HCT116 (cell line): Measurements from ENCODE around the gene TADA3. TPM values are rescaled to one million over a fixed set of nuclear protein-coding genes. Genes with fewer than 3 reads are reported as not detected.
A peak's percentile ranks its signal among the peaks of the same experiment; 100 is the strongest.

ENCODE experiments used
- ATAC-seq: fragments of 200-7000 bp; cut with Tn5 transposase; 2 replicates; pipeline ENCODE4 v1.9.1; 2020; ENCODE audit warnings: mild to moderate bottlenecking, moderate library complexity
- BruUV-seq: library from RNA; stranded (reverse); fragments of 400-500 nt; replicated peaks from 2 replicates; lab custom pipeline; 2021; lab: Mats Ljungman, UMichigan
- CTCF ChIA-PET: fragments of 300-600 bp; sonication (Branson Sonifier 250); formaldehyde crosslinking; loops from one replicate; lab custom pipeline; 2021; ENCODE audit warnings: antibody characterized with exemption; lab: Charles Lee
- POLR2A ChIA-PET: fragments of 300-600, 350-600 bp; sonication (Branson Sonifier 250); formaldehyde crosslinking; loops from one replicate; lab custom pipeline; 2021; ENCODE audit warnings: antibody characterized with exemption; lab: Charles Lee
- RAD21 ChIA-PET, 2 experiments: fragments of 300-600 bp; sonication (Branson Sonifier 250); formaldehyde crosslinking; loops; one replicate each; lab custom pipeline; 2023; ENCODE audit warnings: low total read pairs in 2 of 2; ENCODE audit not compliant: uncharacterized antibody in 2 of 2, unreplicated experiment in 2 of 2, low non-redundant PET in 1 of 2; lab: Charles Lee
- DNase-seq: peaks from one replicate; pipeline ENCODE4 v3.0.0-alpha.2; 2010; ENCODE audit warnings: low read depth, low spot score
- H2AFZ ChIP-seq: fragments of 200-600 bp; shearing (Covaris generic), sonication (generic); 2 replicates; pipeline ENCODE4 v1.6.1; 2017; ENCODE audit warnings: low read depth, mixed run types, mixed read lengths, antibody characterized with exemption, low read length; ENCODE audit not compliant: poor library complexity, severe bottlenecking
- H3K27ac ChIP-seq: 2 replicates; pipeline ENCODE4 v1.5.1; 2012; ENCODE audit warnings: low read depth, low read length
- H3K27me3 ChIP-seq: fragments of 200-600 bp; sonication (generic); 2 replicates; pipeline ENCODE4 v1.6.1; 2016; ENCODE audit warnings: mixed run types, low read length, mixed read lengths; ENCODE audit not compliant: insufficient read depth
- H3K36me3 ChIP-seq, 2 experiments: fragments of 200-500 bp in 1 of 2; fragments of 200-600 bp in 1 of 2; sonication (Bioruptor generic) in 1 of 2; sonication (generic) in 1 of 2; 2 replicates each; pipeline versions ENCODE4 v1.5.1 to v1.6.1; 2014 to 2016; ENCODE audit warnings: low read length in 2 of 2, inconsistent platforms in 1 of 2, mixed read lengths in 1 of 2, mixed run types in 1 of 2; ENCODE audit not compliant: insufficient read depth in 2 of 2, control insufficient read depth in 1 of 2
- H3K4me1 ChIP-seq, 2 experiments: fragments of 200-600 bp in 1 of 2; sonication (generic) in 1 of 2; 2 replicates each; pipeline versions ENCODE4 v1.5.1 to v1.6.1; 2012 to 2017; ENCODE audit warnings: low read length in 2 of 2, inconsistent platforms in 1 of 2, mild to moderate bottlenecking in 1 of 2, mixed read lengths in 1 of 2, mixed run types in 1 of 2, moderate library complexity in 1 of 2; ENCODE audit not compliant: insufficient read depth in 2 of 2, control insufficient read depth in 1 of 2
- H3K4me2 ChIP-seq: fragments of 200-600 bp; sonication (generic); 2 replicates; pipeline ENCODE4 v1.6.1; 2017; ENCODE audit warnings: mixed run types, low read length, mixed read lengths
- H3K4me3 ChIP-seq, 2 experiments: fragments of 200-600 bp in 1 of 2; sonication (generic) in 1 of 2; replicated peaks in 1 of 2; 2 replicates each; pipeline ENCODE4 v1.5.1; 2011 to 2016; ENCODE audit warnings: low read length in 2 of 2, control low read depth in 1 of 2, low read depth in 1 of 2, mild to moderate bottlenecking in 1 of 2, mixed read lengths in 1 of 2, mixed run types in 1 of 2
- H3K79me2 ChIP-seq: fragments of 200-600 bp; sonication (generic); 2 replicates; pipeline ENCODE4 v1.6.1; 2017; ENCODE audit warnings: mild to moderate bottlenecking, mixed run types, low read length, moderate library complexity, mixed read lengths; ENCODE audit not compliant: insufficient read depth
- H3K9ac ChIP-seq: fragments of 200-600 bp; sonication (generic); 2 replicates; pipeline ENCODE4 v1.6.1; 2016; ENCODE audit warnings: low read length, mixed read lengths
- H3K9me2 ChIP-seq: fragments of 200-600 bp; sonication (generic), shearing (Covaris generic); 2 replicates; pipeline ENCODE4 v1.6.1; 2017; ENCODE audit warnings: mixed run types, mild to moderate bottlenecking, moderate library complexity; ENCODE audit not compliant: insufficient read depth
- H3K9me3 ChIP-seq, 2 experiments: fragments of 200-500 bp in 1 of 2; fragments of 200-600 bp in 1 of 2; sonication (Bioruptor generic) in 1 of 2; sonication (generic) in 1 of 2; 2 replicates each; pipeline ENCODE4 v1.6.1; 2014 to 2017; ENCODE audit warnings: low read length in 2 of 2, mixed read lengths in 2 of 2, inconsistent platforms in 1 of 2, low read depth in 1 of 2, mild to moderate bottlenecking in 1 of 2, mixed run types in 1 of 2, moderate library complexity in 1 of 2; ENCODE audit not compliant: control insufficient read depth in 1 of 2, insufficient read depth in 1 of 2
- H4K20me1 ChIP-seq: fragments of 200-600 bp; sonication (generic), shearing (Covaris generic); 2 replicates; pipeline ENCODE4 v1.6.1; 2017; ENCODE audit warnings: mixed run types, mild to moderate bottlenecking, moderate library complexity; ENCODE audit not compliant: insufficient read depth
- ATF3 ChIP-seq: IDR thresholded peaks from 2 replicates; pipeline ENCODE4 v1.6.1; 2012
- CBX3 ChIP-seq: IDR thresholded peaks from 2 replicates; pipeline ENCODE4 v1.6.1; 2012; ENCODE audit warnings: low read depth
- CEBPB ChIP-seq: IDR thresholded peaks from 2 replicates; pipeline ENCODE4 v1.6.1; 2012; ENCODE audit warnings: low read depth
- EGR1 ChIP-seq: IDR thresholded peaks from 2 replicates; pipeline ENCODE4 v1.6.1; 2012; ENCODE audit warnings: low read depth
- EZH2 ChIP-seq: fragments of 200-600 bp; sonication (generic); IDR thresholded peaks from 2 replicates; pipeline ENCODE4 v1.6.1; 2017; ENCODE audit warnings: antibody characterized with exemption, mixed run types
- EZH2phosphoT487 ChIP-seq: fragments of 200-600 bp; IDR thresholded peaks from 2 replicates; pipeline ENCODE4 v1.6.1; 2018; ENCODE audit warnings: antibody characterized with exemption, borderline replicate concordance
- FOSL1 ChIP-seq: IDR thresholded peaks from 2 replicates; pipeline ENCODE4 v1.6.1; 2012; ENCODE audit warnings: low read depth
- JUND ChIP-seq: IDR thresholded peaks from 2 replicates; pipeline ENCODE4 v1.6.1; 2012
- POLR2A ChIP-seq: IDR thresholded peaks from 2 replicates; pipeline ENCODE4 v1.7.0; 2011; ENCODE audit warnings: borderline replicate concordance; ENCODE audit not compliant: insufficient read depth, insufficient read length; ENCODE audit errors: extremely low read depth
- POLR2AphosphoS5 ChIP-seq: IDR thresholded peaks from 2 replicates; pipeline ENCODE4 v1.6.1; 2011; ENCODE audit warnings: mild to moderate bottlenecking, low read depth, low read length, moderate library complexity
- REST ChIP-seq: IDR thresholded peaks from 2 replicates; pipeline ENCODE4 v1.6.1; 2012; ENCODE audit warnings: low read depth
- SIN3A ChIP-seq: IDR thresholded peaks from 2 replicates; pipeline ENCODE4 v1.6.1; 2012; ENCODE audit warnings: low read depth
- SP1 ChIP-seq: IDR thresholded peaks from 2 replicates; pipeline ENCODE4 v1.6.1; 2012; ENCODE audit warnings: low read depth
- SRF ChIP-seq: IDR thresholded peaks from 2 replicates; pipeline ENCODE4 v1.6.1; 2012; ENCODE audit warnings: low read depth
- TCF7L2 ChIP-seq: IDR thresholded peaks from 2 replicates; pipeline ENCODE4 v1.7.0; 2011; ENCODE audit warnings: borderline replicate concordance, inconsistent platforms; ENCODE audit not compliant: insufficient read depth, insufficient read length; ENCODE audit errors: extremely low read depth
- ZBTB33 ChIP-seq: IDR thresholded peaks from 2 replicates; pipeline ENCODE4 v1.6.1; 2011; ENCODE audit warnings: mild to moderate bottlenecking, low read length, moderate library complexity; ENCODE audit not compliant: insufficient replicate concordance; ENCODE audit errors: extremely low read depth
- ZFX ChIP-seq: fragments of 450-650 bp; IDR thresholded peaks from 2 replicates; pipeline ENCODE4 v1.6.1; 2017
- ZNF274 ChIP-seq: fragments of 200-500 bp; sonication (Bioruptor generic); IDR thresholded peaks from 2 replicates; pipeline ENCODE4 v1.6.1; 2014; ENCODE audit warnings: mild to moderate bottlenecking, low read depth, low read length, inconsistent platforms
- intact Hi-C: fragments of 100-400 bp; cut with micrococcal nuclease; formaldehyde crosslinking; loops from 2 replicates; pipeline ENCODE4 v1.10.0; 2022
- total RNA-seq: library from RNA; stranded (reverse); gene quantifications from one replicate; pipeline ENCODE4 v1.2.1, GENCODE V29; 2021; ENCODE audit not compliant: unreplicated experiment

Gene TADA3
- total RNA-seq, 1 experiment from 2014 or later = 72.0 TPM

- CTCF ChIA-PET = interaction anchor here (2.7 kb wide), 1 partner anchor 94 kb away, joined by 11 read pairs; no protein-coding TSS in a partner anchor
- POLR2A ChIA-PET = no interaction called here
- peak overlapping the region; percentile 69; the same call in 1 of the 2 replicates for H3K27ac ChIP-seq
Observed at GRCh38 chr3:9810433-9810770, 18.1 kb upstream of the TADA3 start.

More at GRCh38 chr3:9810433-9810770, 18.1 kb upstream of the TADA3 start:
- Histone ChIP-seq H3K4me2 (peak overlapping the region; percentile 73), H2AFZ (no peak overlapping the region), H3K9ac (peak overlapping the region; percentile 68), H3K4me3 (peak overlapping the region; percentile 35 to 54), H3K4me1 (peaks cover 11 to 33% of the 10 kb centered on the region in 2 experiments; a peak in 3 of 4 replicates), H3K36me3 (peaks cover 13% of the 10 kb centered on the region in 2 experiments; a peak in 2 of 4 replicates), H3K9me2 (no peaks in the 10 kb centered on the region), H3K79me2 (no peaks in the 10 kb centered on the region), H3K9me3 (no peaks in the 10 kb centered on the region), H4K20me1 (no peaks in the 10 kb centered on the region), H3K27me3 (no peaks in the 10 kb centered on the region)
- BruUV-seq = no TSS peak
- TF ChIP-seq EZH2 = no peak
- no peak for TF ChIP-seq REST
- no peak for TF ChIP-seq EGR1
- no peak for TF ChIP-seq ATF3
- TF ChIP-seq ZBTB33 = no peak
- no peak for TF ChIP-seq FOSL1
- no peak for TF ChIP-seq SIN3A
- TF ChIP-seq JUND = no peak
- TF ChIP-seq POLR2A = no peak
- no peak for TF ChIP-seq CBX3
- TF ChIP-seq TCF7L2 = no peak
- TF ChIP-seq CEBPB = no peak
- no peak for TF ChIP-seq SP1
- no peak for TF ChIP-seq ZFX
- TF ChIP-seq POLR2AphosphoS5 = no peak
- no peak for TF ChIP-seq ZNF274
- no peak for TF ChIP-seq SRF
- no peak for TF ChIP-seq EZH2phosphoT487
- no peak for DNase-seq
- ATAC-seq = no peak
- RAD21 ChIA-PET = no interaction called here
- intact Hi-C loops = no loop called here
